Panc1 (cell line): ENCODE results near the gene EMC6. TPM values are rescaled to one million over a fixed set of nuclear protein-coding genes. Genes with fewer than 3 reads are reported as not detected.

Experiments used
- ATAC-seq: fragments of 200-7000 bp; cut with Tn5 transposase; 2 replicates; pipeline ENCODE4 v1.9.1; 2020; ENCODE audit warnings: mild to moderate bottlenecking, moderate library complexity
- BruUV-seq: library from RNA; stranded (reverse); fragments of 400-500 nt; replicated peaks from 2 replicates; lab custom pipeline; 2021; lab: Mats Ljungman, UMichigan
- CTCF ChIA-PET: fragments of 300-600 bp; sonication (Branson Sonifier 250); formaldehyde crosslinking; loops from one replicate; lab custom pipeline; 2022; ENCODE audit warnings: antibody characterized with exemption; lab: Charles Lee
- POLR2A ChIA-PET: fragments of 300-600 bp; sonication (Branson Sonifier 250); formaldehyde crosslinking; loops from one replicate; lab custom pipeline; 2022; ENCODE audit warnings: antibody characterized with exemption; lab: Charles Lee
- DNase-seq: peaks from one replicate; pipeline ENCODE4 v3.0.0-alpha.2; 2010; ENCODE audit warnings: low read depth, low spot score
- H3K27ac ChIP-seq: 2 replicates; pipeline ENCODE4 v1.5.1; 2011; ENCODE audit warnings: mild to moderate bottlenecking, low read length, inconsistent platforms
- H3K27me3 ChIP-seq: fragments of 200-500 bp; sonication (Bioruptor generic); 2 replicates; pipeline ENCODE4 v1.6.0; 2014; ENCODE audit warnings: low read length, inconsistent platforms; ENCODE audit not compliant: control insufficient read depth, insufficient read depth
- H3K36me3 ChIP-seq: fragments of 200-500 bp; sonication (Bioruptor generic); 2 replicates; pipeline ENCODE4 v1.5.1; 2014; ENCODE audit warnings: inconsistent platforms, mild to moderate bottlenecking, low read length, moderate library complexity; ENCODE audit not compliant: control insufficient read depth, insufficient read depth
- H3K4me1 ChIP-seq: 2 replicates; pipeline ENCODE4 v1.5.1; 2011; ENCODE audit warnings: inconsistent platforms, mild to moderate bottlenecking, low read length, moderate library complexity; ENCODE audit not compliant: control insufficient read depth, insufficient read depth
- H3K4me3 ChIP-seq, 2 experiments: 2 replicates each; pipeline ENCODE4 v1.5.1; 2011 to 2012; ENCODE audit warnings: low read depth in 2 of 2, low read length in 2 of 2, mild to moderate bottlenecking in 2 of 2, inconsistent platforms in 1 of 2, moderate library complexity in 1 of 2
- H3K9me3 ChIP-seq: fragments of 200-500 bp; sonication (Bioruptor generic); 2 replicates; pipeline ENCODE4 v1.5.1; 2014; ENCODE audit warnings: low read depth, mild to moderate bottlenecking, inconsistent platforms, low read length, moderate library complexity; ENCODE audit not compliant: control insufficient read depth, insufficient read depth
- POLR2AphosphoS5 ChIP-seq: IDR thresholded peaks from 2 replicates; pipeline ENCODE4 v1.6.1; 2012; ENCODE audit warnings: mild to moderate bottlenecking, low read depth, low read length, moderate library complexity
- SIN3A ChIP-seq: IDR thresholded peaks from 2 replicates; pipeline ENCODE4 v1.6.1; 2012; ENCODE audit warnings: low read depth, mild to moderate bottlenecking, low read length, moderate library complexity, borderline replicate concordance; ENCODE audit not compliant: insufficient read depth
- TCF7L2 ChIP-seq: IDR thresholded peaks from 2 replicates; pipeline ENCODE4 v1.6.1; 2011; ENCODE audit warnings: mild to moderate bottlenecking, low read depth, low read length, inconsistent platforms
- in situ Hi-C: cut with HindIII; loops from 2 replicates; pipeline ENCODE4 v1.10.0; 2016; ENCODE audit warnings: low sequenced_read_pairs, low pct_unique_long_range_greater_than_20kb
- intact Hi-C: fragments of 100-400 bp; cut with micrococcal nuclease; formaldehyde crosslinking; loops from one replicate; pipeline ENCODE4 v1.10.0; 2022; ENCODE audit not compliant: unreplicated experiment
- total RNA-seq: library from RNA; stranded (reverse); gene quantifications from one replicate; pipeline ENCODE4 v1.2.1, GENCODE V29; 2021; ENCODE audit not compliant: unreplicated experiment
- TF ChIP-seq, protein P1 (sequence below): fragments of 450-650 bp; IDR thresholded peaks from 2 replicates; pipeline ENCODE4 v1.5.1; 2017; ENCODE audit warnings: mild to moderate bottlenecking
- TF ChIP-seq, protein P2 (sequence below), 2 experiments: IDR thresholded peaks; 2 replicates each; pipeline ENCODE4 v1.6.1; 2011 to 2012; ENCODE audit warnings: low read depth in 2 of 2, control low read depth in 1 of 2, low read length in 1 of 2, mild to moderate bottlenecking in 1 of 2, moderate library complexity in 1 of 2; ENCODE audit not compliant: insufficient read depth in 1 of 2

The EMC6 gene
- total RNA-seq, 1 experiment from 2014 or later = 65.9 TPM

DNA sequence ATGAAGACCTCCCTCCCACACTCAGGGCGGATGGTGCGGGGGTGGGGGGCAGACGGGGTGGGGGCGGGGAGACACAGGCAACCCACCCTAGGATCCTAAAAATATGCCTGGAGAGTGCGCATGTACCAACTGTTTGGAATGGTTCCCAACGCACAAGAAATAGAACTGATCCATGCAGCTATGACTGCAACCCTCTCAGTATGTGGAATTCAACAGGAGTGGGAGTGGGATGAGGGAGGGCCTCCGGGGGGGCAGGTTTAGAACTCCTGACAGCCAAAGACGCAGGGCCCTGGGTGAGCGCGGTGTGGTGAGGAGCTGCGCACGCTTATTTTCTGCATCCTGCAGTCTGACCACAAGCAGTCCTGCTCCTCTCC, 28.5 kb downstream of the EMC6 start:
- no peak for ATAC-seq
- TF ChIP-seq TCF7L2 = no peak
- TF ChIP-seq POLR2AphosphoS5 = no peak
- no peak for TF ChIP-seq SIN3A
- TF ChIP-seq, protein P1, sequence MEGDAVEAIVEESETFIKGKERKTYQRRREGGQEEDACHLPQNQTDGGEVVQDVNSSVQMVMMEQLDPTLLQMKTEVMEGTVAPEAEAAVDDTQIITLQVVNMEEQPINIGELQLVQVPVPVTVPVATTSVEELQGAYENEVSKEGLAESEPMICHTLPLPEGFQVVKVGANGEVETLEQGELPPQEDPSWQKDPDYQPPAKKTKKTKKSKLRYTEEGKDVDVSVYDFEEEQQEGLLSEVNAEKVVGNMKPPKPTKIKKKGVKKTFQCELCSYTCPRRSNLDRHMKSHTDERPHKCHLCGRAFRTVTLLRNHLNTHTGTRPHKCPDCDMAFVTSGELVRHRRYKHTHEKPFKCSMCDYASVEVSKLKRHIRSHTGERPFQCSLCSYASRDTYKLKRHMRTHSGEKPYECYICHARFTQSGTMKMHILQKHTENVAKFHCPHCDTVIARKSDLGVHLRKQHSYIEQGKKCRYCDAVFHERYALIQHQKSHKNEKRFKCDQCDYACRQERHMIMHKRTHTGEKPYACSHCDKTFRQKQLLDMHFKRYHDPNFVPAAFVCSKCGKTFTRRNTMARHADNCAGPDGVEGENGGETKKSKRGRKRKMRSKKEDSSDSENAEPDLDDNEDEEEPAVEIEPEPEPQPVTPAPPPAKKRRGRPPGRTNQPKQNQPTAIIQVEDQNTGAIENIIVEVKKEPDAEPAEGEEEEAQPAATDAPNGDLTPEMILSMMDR = no peak
- TF ChIP-seq, protein P2, sequence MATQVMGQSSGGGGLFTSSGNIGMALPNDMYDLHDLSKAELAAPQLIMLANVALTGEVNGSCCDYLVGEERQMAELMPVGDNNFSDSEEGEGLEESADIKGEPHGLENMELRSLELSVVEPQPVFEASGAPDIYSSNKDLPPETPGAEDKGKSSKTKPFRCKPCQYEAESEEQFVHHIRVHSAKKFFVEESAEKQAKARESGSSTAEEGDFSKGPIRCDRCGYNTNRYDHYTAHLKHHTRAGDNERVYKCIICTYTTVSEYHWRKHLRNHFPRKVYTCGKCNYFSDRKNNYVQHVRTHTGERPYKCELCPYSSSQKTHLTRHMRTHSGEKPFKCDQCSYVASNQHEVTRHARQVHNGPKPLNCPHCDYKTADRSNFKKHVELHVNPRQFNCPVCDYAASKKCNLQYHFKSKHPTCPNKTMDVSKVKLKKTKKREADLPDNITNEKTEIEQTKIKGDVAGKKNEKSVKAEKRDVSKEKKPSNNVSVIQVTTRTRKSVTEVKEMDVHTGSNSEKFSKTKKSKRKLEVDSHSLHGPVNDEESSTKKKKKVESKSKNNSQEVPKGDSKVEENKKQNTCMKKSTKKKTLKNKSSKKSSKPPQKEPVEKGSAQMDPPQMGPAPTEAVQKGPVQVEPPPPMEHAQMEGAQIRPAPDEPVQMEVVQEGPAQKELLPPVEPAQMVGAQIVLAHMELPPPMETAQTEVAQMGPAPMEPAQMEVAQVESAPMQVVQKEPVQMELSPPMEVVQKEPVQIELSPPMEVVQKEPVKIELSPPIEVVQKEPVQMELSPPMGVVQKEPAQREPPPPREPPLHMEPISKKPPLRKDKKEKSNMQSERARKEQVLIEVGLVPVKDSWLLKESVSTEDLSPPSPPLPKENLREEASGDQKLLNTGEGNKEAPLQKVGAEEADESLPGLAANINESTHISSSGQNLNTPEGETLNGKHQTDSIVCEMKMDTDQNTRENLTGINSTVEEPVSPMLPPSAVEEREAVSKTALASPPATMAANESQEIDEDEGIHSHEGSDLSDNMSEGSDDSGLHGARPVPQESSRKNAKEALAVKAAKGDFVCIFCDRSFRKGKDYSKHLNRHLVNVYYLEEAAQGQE (IDR thresholded peaks at IDR 0.05; ENCODE audit: insufficient read depth in 1 of 2, low read depth in 2 of 2, low read length in 1 of 2) = no peak
- in situ Hi-C loops (no loop called here), intact Hi-C loops (no loop called here)
- BruUV-seq = no TSS peak
- ChIA-PET POLR2A (no interaction called here), CTCF (interaction anchor here (0.6 kb wide), 1 partner anchor 237 kb away, joined by 5 read pairs; no protein-coding TSS in a partner anchor)
- DNase-seq = no peak
- H3K4me1 ChIP-seq = peaks cover 4% of the 10 kb centered on the region
- H3K9me3 ChIP-seq = no peaks in the 10 kb centered on the region
- no peaks in the 10 kb centered on the region for H3K27me3 ChIP-seq
- no peak overlapping the region for H3K27ac ChIP-seq
- no peak overlapping the region for H3K4me3 ChIP-seq
- no peaks in the 10 kb centered on the region for H3K36me3 ChIP-seq

DNA sequence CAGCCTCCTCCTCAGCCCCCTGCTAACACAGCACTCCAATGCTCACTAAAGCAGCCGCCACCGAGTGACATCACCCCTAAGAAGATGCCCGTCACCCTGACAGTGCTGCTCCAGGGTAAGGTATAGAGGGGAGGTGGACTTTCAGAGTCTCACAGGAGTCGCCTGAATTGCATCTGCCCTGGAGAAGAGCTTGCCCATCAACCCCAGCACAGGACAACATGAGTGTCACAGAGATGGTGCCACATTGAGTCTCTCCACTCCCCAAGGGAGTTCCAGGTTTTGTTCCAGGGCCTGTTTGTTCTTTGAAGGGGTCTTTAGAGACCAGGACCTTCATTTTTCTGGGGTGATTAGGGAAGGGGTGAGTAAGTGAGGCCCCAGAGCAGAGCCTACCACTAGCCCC, 29.5 kb downstream of the EMC6 start:
- in situ Hi-C loops = no loop called here
- no peaks in the 10 kb centered on the region for H3K9me3 ChIP-seq

More for the DNA sequence above, 29.5 kb downstream of the EMC6 start:
- BruUV-seq = no TSS peak
- ChIA-PET POLR2A (no interaction called here), CTCF (no interaction called here)
- TF ChIP-seq, protein P1 = no peak
- TF ChIP-seq, protein P2 (IDR thresholded peaks at IDR 0.05; ENCODE audit: insufficient read depth in 1 of 2, low read depth in 2 of 2, low read length in 1 of 2) = no peak
- TF ChIP-seq POLR2AphosphoS5 (no peak), SIN3A (no peak), TCF7L2 (no peak)
- Histone ChIP-seq H3K27me3 (no peaks in the 10 kb centered on the region), H3K36me3 (no peaks in the 10 kb centered on the region), H3K4me1 (peaks cover 4% of the 10 kb centered on the region), H3K27ac (no peak overlapping the region), H3K4me3 (no peak overlapping the region)
- ATAC-seq (no peak), DNase-seq (no peak)
- intact Hi-C loops = no loop called here
